ENCODE data around the gene SS18L1. TPM values are rescaled to one million over a fixed set of nuclear protein-coding genes. Genes with fewer than 3 reads are reported as not detected.

SS18L1 gene
- polyA plus RNA-seq, 1 of the 3 experiments (the other 2 are of a cell fraction), result 10.7 TPM

DNA sequence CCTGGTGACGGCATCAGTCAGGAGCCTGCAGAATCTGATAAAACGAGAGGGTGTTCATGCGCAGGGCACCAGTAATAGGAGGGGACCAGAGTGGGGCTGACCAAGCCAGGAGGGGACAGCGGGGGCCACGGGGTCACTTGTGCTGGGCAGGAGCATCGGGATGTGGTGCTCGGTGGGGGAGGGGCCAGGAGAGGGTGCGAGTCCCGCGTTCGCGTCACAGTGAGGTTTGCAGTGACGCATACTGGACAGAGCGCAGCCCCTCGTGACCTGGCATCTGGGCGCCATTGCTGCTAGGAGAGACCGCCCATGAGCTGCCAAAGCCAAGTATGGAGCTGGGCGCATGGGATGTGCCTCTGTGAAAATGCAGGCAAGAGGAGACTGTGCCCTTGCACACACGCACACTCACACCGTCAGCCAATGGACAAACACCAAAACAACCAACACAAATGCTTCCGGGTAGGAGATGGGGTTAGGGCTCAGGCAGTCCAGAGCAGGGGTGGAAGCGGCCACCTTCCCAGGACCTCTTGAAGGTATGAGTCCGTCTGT is 25.4 kb downstream of the SS18L1 start (continued):
- TF ChIP-seq MEF2A (IDR thresholded peaks at IDR 0.05; ENCODE audit: borderline replicate concordance, low read depth) (no peak), CTCF (IDR thresholded peaks at IDR 0.05) (no peak)
- TF ChIP-seq, protein P1, sequence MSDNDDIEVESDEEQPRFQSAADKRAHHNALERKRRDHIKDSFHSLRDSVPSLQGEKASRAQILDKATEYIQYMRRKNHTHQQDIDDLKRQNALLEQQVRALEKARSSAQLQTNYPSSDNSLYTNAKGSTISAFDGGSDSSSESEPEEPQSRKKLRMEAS (IDR thresholded peaks at IDR 0.05; ENCODE audit: low read depth), result no peak

GRCh38 chr20:62170536-62170935 is 27.0 kb downstream of the SS18L1 start:
- Histone ChIP-seq H3F3A (replicated peaks; ENCODE audit: insufficient read depth) (no peaks in the 10 kb centered on the region), H4K20me1 (ENCODE audit: insufficient read depth) (no peaks in the 10 kb centered on the region), H3K4me3 (ENCODE audit: low read depth in 2 of 2, low read length in 1 of 2) (no peak overlapping the region), H3K27ac (ENCODE audit: low read depth in 2 of 2, low read length in 1 of 2) (no peak overlapping the region), H3K4me2 (no peak overlapping the region), H2AFZ (ENCODE audit: low read depth) (no peak overlapping the region), H3K9me2 (no peaks in the 10 kb centered on the region), H3K27me3 (ENCODE audit: insufficient read depth) (no peaks in the 10 kb centered on the region), H3K9ac (no peak overlapping the region), H3K79me2 (ENCODE audit: insufficient read depth) (no peaks in the 10 kb centered on the region), H3K4me1 (ENCODE audit: control insufficient read depth in 1 of 2, insufficient read depth in 2 of 2, low read depth in 1 of 2, low read length in 1 of 2) (no peaks in the 10 kb centered on the region), H3K36me3 (replicated peaks in 1 of 2; ENCODE audit: control insufficient read depth in 1 of 2, insufficient read depth in 2 of 2, low read length in 1 of 2) (peaks cover 3 to 29% of the 10 kb centered on the region in 2 experiments), H3K9me3 (no peaks in the 10 kb centered on the region)
- CTCF ChIA-PET, result interaction anchor here (1.4 kb wide), 1 partner anchor 14 kb away, joined by 3 read pairs; no protein-coding TSS in a partner anchor
- POLR2A ChIA-PET, result no interaction called here
- 85% methylated on average over 7 of the region's 9 CpGs for WGBS (ENCODE audit: low lambda C conversion rate)
- no peak for DNase-seq
- no peak for TF ChIP-seq FOXJ3 (CRISPR knock-in tag; IDR thresholded peaks at IDR 0.05)
- TF ChIP-seq, protein P2, sequence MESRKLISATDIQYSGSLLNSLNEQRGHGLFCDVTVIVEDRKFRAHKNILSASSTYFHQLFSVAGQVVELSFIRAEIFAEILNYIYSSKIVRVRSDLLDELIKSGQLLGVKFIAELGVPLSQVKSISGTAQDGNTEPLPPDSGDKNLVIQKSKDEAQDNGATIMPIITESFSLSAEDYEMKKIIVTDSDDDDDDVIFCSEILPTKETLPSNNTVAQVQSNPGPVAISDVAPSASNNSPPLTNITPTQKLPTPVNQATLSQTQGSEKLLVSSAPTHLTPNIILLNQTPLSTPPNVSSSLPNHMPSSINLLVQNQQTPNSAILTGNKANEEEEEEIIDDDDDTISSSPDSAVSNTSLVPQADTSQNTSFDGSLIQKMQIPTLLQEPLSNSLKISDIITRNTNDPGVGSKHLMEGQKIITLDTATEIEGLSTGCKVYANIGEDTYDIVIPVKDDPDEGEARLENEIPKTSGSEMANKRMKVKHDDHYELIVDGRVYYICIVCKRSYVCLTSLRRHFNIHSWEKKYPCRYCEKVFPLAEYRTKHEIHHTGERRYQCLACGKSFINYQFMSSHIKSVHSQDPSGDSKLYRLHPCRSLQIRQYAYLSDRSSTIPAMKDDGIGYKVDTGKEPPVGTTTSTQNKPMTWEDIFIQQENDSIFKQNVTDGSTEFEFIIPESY (IDR thresholded peaks at IDR 0.05; ENCODE audit: borderline replicate concordance, low read depth), result no peak
- TF ChIP-seq, protein P1 (IDR thresholded peaks at IDR 0.05; ENCODE audit: low read depth), result no peak
- TF ChIP-seq NRF1 (IDR thresholded peaks at IDR 0.05; ENCODE audit: low read depth, low read length), result no peak
- TF ChIP-seq NFIC (IDR thresholded peaks at IDR 0.05; ENCODE audit: borderline replicate concordance), result no peak
- TF ChIP-seq GATA2 (CRISPR knock-in tag; IDR thresholded peaks at IDR 0.05), result no peak
- TF ChIP-seq CTCF (IDR thresholded peaks at IDR 0.05), result no peak
- TF ChIP-seq EZH2phosphoT487 (IDR thresholded peaks at IDR 0.05; ENCODE audit: borderline replicate concordance, low read depth), result no peak
- no peak for TF ChIP-seq POLR2AphosphoS5 (IDR thresholded peaks at IDR 0.05; ENCODE audit: low read depth, low read length)
- no peak for TF ChIP-seq GABPA (IDR thresholded peaks at IDR 0.05; ENCODE audit: low read depth)
- no peak for TF ChIP-seq RAD21 (IDR thresholded peaks at IDR 0.05; ENCODE audit: low read length)
- TF ChIP-seq TEAD4 (IDR thresholded peaks at IDR 0.05; ENCODE audit: borderline replicate concordance, insufficient read depth), result no peak
- TF ChIP-seq EP300 (IDR thresholded peaks at IDR 0.05; ENCODE audit: borderline replicate concordance in 1 of 2, low read depth in 1 of 2, low read length in 1 of 2), result no peak
- TF ChIP-seq, protein P3, sequence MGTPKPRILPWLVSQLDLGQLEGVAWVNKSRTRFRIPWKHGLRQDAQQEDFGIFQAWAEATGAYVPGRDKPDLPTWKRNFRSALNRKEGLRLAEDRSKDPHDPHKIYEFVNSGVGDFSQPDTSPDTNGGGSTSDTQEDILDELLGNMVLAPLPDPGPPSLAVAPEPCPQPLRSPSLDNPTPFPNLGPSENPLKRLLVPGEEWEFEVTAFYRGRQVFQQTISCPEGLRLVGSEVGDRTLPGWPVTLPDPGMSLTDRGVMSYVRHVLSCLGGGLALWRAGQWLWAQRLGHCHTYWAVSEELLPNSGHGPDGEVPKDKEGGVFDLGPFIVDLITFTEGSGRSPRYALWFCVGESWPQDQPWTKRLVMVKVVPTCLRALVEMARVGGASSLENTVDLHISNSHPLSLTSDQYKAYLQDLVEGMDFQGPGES (IDR thresholded peaks at IDR 0.05; ENCODE audit: low read depth, low read length), result no peak
- TF ChIP-seq, protein P4, sequence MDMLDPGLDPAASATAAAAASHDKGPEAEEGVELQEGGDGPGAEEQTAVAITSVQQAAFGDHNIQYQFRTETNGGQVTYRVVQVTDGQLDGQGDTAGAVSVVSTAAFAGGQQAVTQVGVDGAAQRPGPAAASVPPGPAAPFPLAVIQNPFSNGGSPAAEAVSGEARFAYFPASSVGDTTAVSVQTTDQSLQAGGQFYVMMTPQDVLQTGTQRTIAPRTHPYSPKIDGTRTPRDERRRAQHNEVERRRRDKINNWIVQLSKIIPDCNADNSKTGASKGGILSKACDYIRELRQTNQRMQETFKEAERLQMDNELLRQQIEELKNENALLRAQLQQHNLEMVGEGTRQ (IDR thresholded peaks at IDR 0.05; ENCODE audit: borderline replicate concordance, low read depth, low read length), result no peak
- no peak for TF ChIP-seq ELF1 (IDR thresholded peaks at IDR 0.05)

Measured in SK-N-SH (cell line).